ENCODE results near the gene RAB1A. TPM values are rescaled to one million over a fixed set of nuclear protein-coding genes. Genes with fewer than 3 reads are reported as not detected.

Gene RAB1A
- total and polyA plus RNA-seq, 2 experiments from 2014 or later, result 47.1 to 233 TPM

- H3K4me3 ChIP-seq, result no peak overlapping the region
- no peak for DNase-seq (ENCODE audit: low read depth in 1 of 2, low spot score in 1 of 2)
- H3K27ac ChIP-seq, result no peak overlapping the region
- H3K4me1 ChIP-seq (ENCODE audit: low read depth), result no peaks in the 10 kb centered on the region
- no peak for TF ChIP-seq CTCF (IDR thresholded peaks at IDR 0.05; ENCODE audit: low read depth, low read length)
- no peaks in the 10 kb centered on the region for H3K9me3 ChIP-seq (ENCODE audit: low read depth)
- H3K36me3 ChIP-seq, result no peaks in the 10 kb centered on the region
- no peaks in the 10 kb centered on the region for H3K27me3 ChIP-seq
Observed at GRCh38 chr2:65050931-65051330, 79.0 kb downstream of the RAB1A start.

- DNase-seq (ENCODE audit: low read depth in 1 of 2, low spot score in 1 of 2), result no peak
- H3K27ac ChIP-seq, result no peak overlapping the region
Observed at GRCh38 chr2:65049010-65049639, 80.8 kb downstream of the RAB1A start.

DNA sequence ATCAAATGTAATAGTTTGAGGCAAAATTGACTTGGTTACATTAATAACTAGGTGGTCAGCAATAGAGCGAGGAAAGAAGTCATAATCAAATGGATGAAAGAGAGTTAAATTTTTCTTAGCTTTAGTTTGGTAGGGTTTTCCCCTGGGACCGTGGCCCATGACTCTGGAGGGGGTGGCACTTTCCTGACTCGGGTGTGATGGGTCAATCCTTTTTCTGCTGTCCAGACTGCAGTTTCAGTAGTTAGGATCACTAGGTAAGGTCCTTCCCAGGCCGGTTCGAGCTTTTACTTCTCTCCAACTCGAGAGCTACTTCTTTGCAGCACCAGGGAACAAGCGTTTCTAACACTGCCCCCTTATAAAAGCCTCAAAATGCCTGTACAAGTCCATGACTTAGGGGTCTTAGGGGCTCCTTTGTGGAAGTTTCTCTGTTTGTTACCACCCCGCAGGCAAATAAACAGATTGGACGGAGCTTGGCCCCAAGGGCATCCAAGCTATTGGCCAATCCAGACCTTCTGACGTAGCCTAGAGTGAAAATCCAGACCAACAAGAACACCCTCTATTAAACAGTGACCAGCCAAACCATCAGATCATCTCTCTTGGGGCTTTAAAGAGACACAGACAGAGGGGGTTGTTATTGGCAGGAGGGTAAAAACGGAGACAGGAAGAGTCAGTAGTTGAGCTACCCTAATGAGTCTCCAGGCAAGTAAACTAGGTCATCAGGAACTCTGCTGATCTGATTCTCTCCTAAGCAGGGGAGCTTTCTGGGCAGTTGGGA lies 83.1 kb downstream of the RAB1A start:
- Histone ChIP-seq H3K27ac (no peak overlapping the region), H3K27me3 (no peaks in the 10 kb centered on the region), H3K9me3 (ENCODE audit: low read depth) (no peaks in the 10 kb centered on the region), H3K4me3 (no peak overlapping the region), H3K36me3 (no peaks in the 10 kb centered on the region), H3K4me1 (ENCODE audit: low read depth) (no peaks in the 10 kb centered on the region)
- no peak for TF ChIP-seq CTCF (IDR thresholded peaks at IDR 0.05; ENCODE audit: low read depth, low read length)
- DNase-seq (ENCODE audit: low read depth in 1 of 2, low spot score in 1 of 2), result no peak

More at GRCh38 chr2:65049010-65049639, 80.8 kb downstream of the RAB1A start:
- TF ChIP-seq CTCF (IDR thresholded peaks at IDR 0.05; ENCODE audit: low read depth, low read length), result no peak
- no peak overlapping the region for H3K4me3 ChIP-seq
- no peaks in the 10 kb centered on the region for H3K9me3 ChIP-seq (ENCODE audit: low read depth)
- H3K4me1 ChIP-seq (ENCODE audit: low read depth), result no peaks in the 10 kb centered on the region
- H3K27me3 ChIP-seq, result no peaks in the 10 kb centered on the region
- no peaks in the 10 kb centered on the region for H3K36me3 ChIP-seq

DNA sequence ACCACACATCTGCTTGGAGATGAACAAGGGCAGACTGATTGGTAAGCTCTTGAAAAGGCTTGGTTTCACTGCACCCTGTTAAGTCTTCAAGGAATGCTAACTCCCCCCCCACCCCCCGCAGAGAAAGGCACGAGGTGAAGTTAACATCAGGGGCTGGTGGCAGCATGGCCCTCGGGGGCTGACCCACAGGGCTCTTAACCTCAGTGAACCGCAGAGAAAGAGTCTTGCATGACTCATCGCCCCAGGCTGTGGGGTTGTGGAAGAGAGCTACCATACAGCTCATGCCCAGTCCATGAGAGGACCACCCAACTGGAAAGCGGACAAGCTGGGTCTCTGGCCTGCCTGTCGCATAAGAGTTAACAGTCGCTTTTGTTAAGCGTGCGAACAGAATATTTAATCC lies 84.3 kb downstream of the RAB1A start:
- Histone ChIP-seq H3K36me3 (no peaks in the 10 kb centered on the region), H3K4me1 (ENCODE audit: low read depth) (no peaks in the 10 kb centered on the region), H3K9me3 (ENCODE audit: low read depth) (no peaks in the 10 kb centered on the region), H3K27ac (no peak overlapping the region), H3K4me3 (no peak overlapping the region), H3K27me3 (no peaks in the 10 kb centered on the region)
- TF ChIP-seq CTCF (IDR thresholded peaks at IDR 0.05; ENCODE audit: low read depth, low read length), result no peak
- DNase-seq (ENCODE audit: low read depth in 1 of 2, low spot score in 1 of 2), result peak in 1 of 2 donors; percentile 48

DNA sequence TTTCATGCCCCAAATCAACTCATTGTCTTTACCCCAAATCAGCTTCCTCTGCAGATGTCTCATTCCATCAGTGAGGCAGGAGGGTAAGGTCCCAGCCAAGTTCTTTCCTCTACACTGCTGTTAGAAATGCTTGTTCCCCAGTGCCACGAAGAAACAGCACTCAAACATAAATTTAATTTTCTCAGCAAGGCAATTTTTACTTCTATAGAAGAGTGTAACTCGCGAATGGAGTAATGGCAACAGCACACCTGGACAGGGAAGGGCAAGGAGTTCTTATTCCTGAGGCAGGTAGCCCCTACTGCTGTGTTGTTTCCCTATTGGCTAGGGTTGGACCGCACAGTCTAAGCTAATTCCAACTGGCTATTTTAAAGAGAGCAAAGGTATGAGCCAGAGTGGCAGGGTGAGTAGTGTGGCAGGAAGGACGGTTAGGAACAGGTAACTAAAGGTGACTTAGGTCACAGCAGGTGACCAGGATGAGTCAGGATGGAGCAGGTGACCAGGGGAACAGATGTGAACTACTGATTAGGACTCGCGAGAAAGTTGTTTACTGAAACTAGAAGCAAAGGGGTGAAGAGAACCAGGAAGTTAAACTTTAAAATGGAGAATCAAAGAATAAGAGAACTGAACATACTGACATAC lies 85.7 kb downstream of the RAB1A start:
- TF ChIP-seq CTCF (IDR thresholded peaks at IDR 0.05; ENCODE audit: low read depth, low read length), result no peak
- DNase-seq (ENCODE audit: low read depth in 1 of 2, low spot score in 1 of 2), result no peak
- Histone ChIP-seq H3K27me3 (no peaks in the 10 kb centered on the region), H3K27ac (no peak overlapping the region), H3K9me3 (ENCODE audit: low read depth) (no peaks in the 10 kb centered on the region), H3K4me1 (ENCODE audit: low read depth) (no peaks in the 10 kb centered on the region), H3K4me3 (no peak overlapping the region), H3K36me3 (no peaks in the 10 kb centered on the region)

Data from cardiac muscle cell (in vitro differentiated cells and primary cell).